BJ (cell line): ENCODE data around the gene SLC9A5. TPM values are rescaled to one million over a fixed set of nuclear protein-coding genes. Genes with fewer than 3 reads are reported as not detected.

Experiments used
- CTCF ChIA-PET: fragments of 350-600 bp; formaldehyde crosslinking; extraction: SDS; loops from one replicate; lab custom pipeline; 2021; ENCODE audit warnings: antibody characterized with exemption, inconsistent platforms; lab: Yijun Ruan, JAX
- POLR2A ChIA-PET: fragments of 300-600 bp; sonication (Branson Sonifier 250); formaldehyde crosslinking; extraction: SDS; loops from one replicate; lab custom pipeline; 2021; ENCODE audit warnings: antibody characterized with exemption; lab: Charles Lee
- DNase-seq: peaks from one replicate; pipeline ENCODE4 v3.0.0-alpha.2; 2011; ENCODE audit warnings: low read depth
- H3K27me3 ChIP-seq: 2 replicates; pipeline ENCODE4 v1.6.0; 2011; ENCODE audit warnings: low read length; ENCODE audit not compliant: control insufficient read depth, insufficient read depth
- H3K36me3 ChIP-seq: 2 replicates; pipeline ENCODE4 v1.5.1; 2011; ENCODE audit warnings: low read length; ENCODE audit not compliant: control insufficient read depth, insufficient read depth
- H3K4me3 ChIP-seq: 2 replicates; pipeline ENCODE4 v1.5.1; 2011; ENCODE audit warnings: low read depth, mild to moderate bottlenecking, control low read depth, low read length
- CTCF ChIP-seq: IDR thresholded peaks from 2 replicates; pipeline ENCODE4 v1.5.1; 2011; ENCODE audit warnings: low read depth, mild to moderate bottlenecking, control low read depth, inconsistent platforms, low read length, moderate library complexity; ENCODE audit not compliant: insufficient read depth
- polyA plus RNA-seq: library from polyadenylated mRNA; depleted of rRNA; stranded (reverse); fragments of >200 nt; gene quantifications from 2 replicates; pipeline ENCODE4 v1.2.3, GENCODE V29; 2011

The SLC9A5 gene
- polyA plus RNA-seq, 1 experiment: 2.6 TPM

GRCh38 chr16:67210069-67210937 is 38.5 kb upstream of the SLC9A5 start:
- H3K4me3 ChIP-seq: no peak overlapping the region
- peaks cover 4% of the 10 kb centered on the region for H3K36me3 ChIP-seq
- no peak for TF ChIP-seq CTCF
- POLR2A ChIA-PET: no interaction called here
- CTCF ChIA-PET: interaction anchor here (1.6 kb wide), 1 partner anchor 12 kb away, joined by 10 read pairs; the partner anchor contains the start of gene ELMO3
- no peak for DNase-seq
- H3K27me3 ChIP-seq: no peaks in the 10 kb centered on the region

GRCh38 chr16:67211674-67212073 is 37.1 kb upstream of the SLC9A5 start:
- POLR2A ChIA-PET: no interaction called here
- DNase-seq: no peak
- CTCF ChIA-PET: interaction anchor here (0.8 kb wide), 1 partner anchor 8 kb away, joined by 5 read pairs; no protein-coding TSS in a partner anchor

GRCh38 chr16:67212766-67213165 is 36.0 kb upstream of the SLC9A5 start:
- peaks cover 4% of the 10 kb centered on the region for H3K36me3 ChIP-seq
- ChIA-PET POLR2A (no interaction called here), CTCF (no interaction called here)
- DNase-seq: no peak
- no peak for TF ChIP-seq CTCF
- no peak overlapping the region for H3K4me3 ChIP-seq
- H3K27me3 ChIP-seq: no peaks in the 10 kb centered on the region

More at GRCh38 chr16:67211674-67212073, 37.1 kb upstream of the SLC9A5 start:
- Histone ChIP-seq H3K27me3 (no peaks in the 10 kb centered on the region), H3K36me3 (peaks cover 4% of the 10 kb centered on the region), H3K4me3 (no peak overlapping the region)
- TF ChIP-seq CTCF: no peak

GRCh38 chr16:67213197-67214019 is 35.4 kb upstream of the SLC9A5 start:
- ChIA-PET CTCF (no interaction called here), POLR2A (no interaction called here)

More at GRCh38 chr16:67213197-67214019, 35.4 kb upstream of the SLC9A5 start:
- Histone ChIP-seq H3K27me3 (no peaks in the 10 kb centered on the region), H3K4me3 (no peak overlapping the region), H3K36me3 (peaks cover 4% of the 10 kb centered on the region)
- no peak for TF ChIP-seq CTCF
- no peak for DNase-seq
